Hippocampal formation (tissue), 2 donors: ENCODE measurements around the gene ELAVL2.

Experiments used
- DNase-seq, 2 donors: peaks; one replicate each; lab custom pipeline; 2025; lab: John Stamatoyannopoulos, UW

Gene ELAVL2

GRCh38 chr9:23769307-23769935, 56.6 kb downstream of the ELAVL2 start:
- DNase-seq = no peak

DNA sequence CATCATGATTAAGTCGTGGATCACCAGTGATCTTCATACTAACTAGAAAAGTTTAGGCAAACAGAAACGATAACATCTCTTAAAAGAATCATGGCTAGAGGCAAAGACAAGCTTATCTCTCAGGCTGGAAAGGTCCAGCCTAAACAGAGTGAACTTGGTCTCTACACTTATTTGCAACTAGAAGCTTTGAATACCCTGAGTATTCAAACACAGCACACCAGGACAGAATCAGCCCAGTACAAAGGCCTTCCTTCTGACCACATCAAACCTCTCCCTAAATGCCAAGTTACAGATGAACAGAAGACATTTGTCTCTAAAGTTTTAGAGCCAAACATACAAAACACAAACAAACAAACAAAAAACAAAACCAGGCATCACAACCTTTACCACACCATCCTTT, 57.2 kb downstream of the ELAVL2 start:
- no peak for DNase-seq

DNA sequence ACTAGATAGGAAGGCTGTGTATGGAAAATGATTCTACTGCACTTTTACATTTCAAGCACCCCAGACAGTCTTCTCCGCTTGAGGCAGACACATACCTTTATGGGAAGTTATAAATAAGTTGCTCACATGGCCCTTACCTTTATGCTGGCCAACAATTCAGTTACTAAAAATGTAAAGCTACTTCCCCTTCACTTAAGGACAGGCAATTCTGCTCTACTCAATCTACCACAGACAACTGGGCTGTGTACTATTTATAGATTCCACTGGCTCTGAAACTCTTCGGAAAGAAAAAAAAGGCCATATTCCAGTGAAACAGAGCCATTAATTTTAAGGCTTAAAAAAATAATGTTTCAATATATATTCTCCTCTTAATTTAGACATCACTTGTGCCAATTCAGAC, 59.4 kb downstream of the ELAVL2 start:
- no peak for DNase-seq

GRCh38 chr9:23765561-23765960, 60.5 kb downstream of the ELAVL2 start:
- no peak for DNase-seq

DNA sequence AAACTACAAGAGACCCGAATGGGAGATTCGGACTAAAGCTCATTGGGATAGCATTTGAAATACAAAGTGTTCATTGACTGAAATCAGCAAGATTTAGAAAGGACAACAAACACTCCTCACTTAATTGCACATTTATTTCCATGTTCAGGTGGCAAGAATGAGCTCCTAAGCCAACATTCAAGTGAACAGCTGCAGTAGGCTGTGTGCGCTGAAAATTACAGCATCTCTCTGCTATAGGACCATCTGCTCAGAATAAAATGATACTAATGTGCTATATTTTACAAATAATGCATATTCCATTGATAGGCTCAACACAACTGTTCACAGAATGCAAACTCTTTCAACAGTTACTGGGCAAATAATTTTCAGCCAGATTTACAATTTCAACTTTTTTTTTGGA, 61.8 kb downstream of the ELAVL2 start:
- DNase-seq = no peak

GRCh38 chr9:23754551-23754950, 71.5 kb downstream of the ELAVL2 start:
- DNase-seq = no peak

GRCh38 chr9:23752859-23753258, 73.2 kb downstream of the ELAVL2 start:
- no peak for DNase-seq

- no peak for DNase-seq
These were observed 74.4 kb downstream of the ELAVL2 start for GRCh38 chr9:23751633-23752032.

- DNase-seq = no peak
These were observed 75.2 kb downstream of the ELAVL2 start for GRCh38 chr9:23750808-23751207.

- no peak for DNase-seq
These were observed 78.7 kb downstream of the ELAVL2 start for GRCh38 chr9:23747088-23748075.

- no peak for DNase-seq
These were observed 79.7 kb downstream of the ELAVL2 start for GRCh38 chr9:23746317-23746716.

- DNase-seq = no peak
These were observed 83.0 kb downstream of the ELAVL2 start for GRCh38 chr9:23743036-23743435.

DNA sequence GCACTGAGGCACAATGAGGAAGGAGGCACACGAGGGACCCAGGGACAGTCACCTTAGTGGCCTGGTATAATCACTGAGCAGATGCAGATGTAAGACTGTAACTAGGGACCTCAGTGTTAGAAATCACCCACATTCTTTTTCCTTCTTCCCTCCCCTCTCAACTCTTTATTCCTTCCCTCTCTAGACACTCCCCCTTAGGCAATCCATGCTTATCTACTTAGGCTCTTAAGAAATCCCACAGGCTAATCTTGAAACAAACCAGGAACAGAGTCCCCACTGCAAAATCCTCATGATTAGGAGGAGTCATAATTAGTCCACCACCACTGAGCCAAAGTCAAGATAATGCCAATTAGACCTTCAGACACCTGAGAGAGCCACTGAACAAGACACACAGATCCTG, 84.7 kb downstream of the ELAVL2 start:
- DNase-seq = no peak

DNA sequence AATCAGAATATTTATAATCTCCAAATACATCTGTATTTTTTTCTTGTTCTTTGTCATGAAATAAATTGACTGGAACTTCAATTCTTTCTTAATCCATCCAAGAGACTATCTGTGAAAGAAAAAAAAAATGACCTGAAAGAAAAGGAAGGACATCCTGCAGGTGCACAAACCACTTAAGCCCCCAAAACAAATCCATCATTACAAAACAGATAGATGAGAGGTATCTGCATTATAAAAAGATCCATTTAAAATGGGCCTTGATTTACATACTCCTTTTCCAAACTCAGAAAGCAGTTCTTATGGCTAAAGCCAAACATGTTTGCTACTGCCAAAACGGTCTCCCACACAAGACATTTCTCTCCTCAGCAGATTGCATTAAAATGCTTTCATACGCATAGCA, 85.5 kb downstream of the ELAVL2 start:
- DNase-seq = no peak

DNA sequence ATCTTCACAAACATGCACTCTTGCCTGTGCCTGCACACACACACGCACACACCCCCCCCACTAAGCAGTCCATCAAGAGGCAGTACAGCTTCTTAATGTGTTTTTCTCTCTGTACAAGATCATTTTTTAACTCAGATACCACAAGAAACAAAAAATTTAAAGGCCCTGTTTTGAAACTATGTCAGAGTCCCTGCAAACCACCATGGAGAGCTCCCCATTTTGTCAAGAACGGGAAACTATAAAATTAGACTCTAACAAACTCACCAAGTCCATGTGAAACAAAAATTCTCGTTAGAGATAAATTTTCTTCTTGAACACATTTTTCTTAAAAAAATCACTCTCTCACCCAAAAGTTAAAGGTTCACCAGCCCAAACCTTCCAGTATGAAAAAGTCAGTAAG, 86.3 kb downstream of the ELAVL2 start:
- DNase-seq = no peak

GRCh38 chr9:23736293-23736692, 89.7 kb downstream of the ELAVL2 start:
- DNase-seq = no peak

GRCh38 chr9:23733495-23734078, 92.5 kb downstream of the ELAVL2 start:
- DNase-seq = no peak

DNA sequence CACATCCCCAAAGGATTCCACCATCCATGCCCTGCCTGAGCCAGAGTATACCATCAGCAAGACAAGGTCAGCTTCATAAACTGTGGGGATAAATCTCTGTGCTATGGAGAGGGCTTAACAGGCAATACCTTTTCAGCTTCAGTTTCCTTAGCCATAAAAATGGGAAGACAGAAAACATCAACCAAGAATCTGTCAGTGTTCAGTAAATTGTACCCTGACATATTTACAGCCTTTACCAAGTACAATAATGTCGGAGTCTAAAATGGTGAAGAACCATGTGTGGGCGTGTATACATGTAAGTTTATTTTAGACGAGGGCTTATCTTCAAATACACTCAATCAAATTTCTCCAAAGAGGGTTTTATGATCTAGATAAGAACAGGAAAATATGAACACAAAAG, 94.7 kb downstream of the ELAVL2 start:
- no peak for DNase-seq

GRCh38 chr9:23730364-23730763, 95.7 kb downstream of the ELAVL2 start:
- no peak for DNase-seq

- no peak for DNase-seq
These were observed 97.3 kb downstream of the ELAVL2 start for GRCh38 chr9:23728736-23729135.

- no peak for DNase-seq
These were observed 100.6 kb downstream of the ELAVL2 start for GRCh38 chr9:23725279-23725946.

DNA sequence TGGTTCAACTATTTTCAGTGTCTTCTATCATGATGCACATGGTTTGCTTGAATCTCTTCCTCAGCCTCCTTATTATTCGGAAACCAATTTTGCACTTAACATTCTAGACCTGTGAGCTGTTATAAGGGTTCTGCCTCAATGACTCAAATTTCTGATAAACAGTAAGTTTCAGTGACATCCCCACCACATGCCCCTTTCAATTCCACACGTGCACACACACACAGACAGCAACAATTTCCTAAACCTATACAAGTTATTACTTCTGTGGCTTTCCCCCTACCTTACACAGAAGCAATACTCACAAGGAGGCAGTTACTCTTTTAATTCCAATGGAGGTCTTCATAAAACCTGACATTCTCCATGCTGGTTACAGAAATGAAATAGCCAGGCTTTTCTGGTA, 102.4 kb downstream of the ELAVL2 start:
- no peak for DNase-seq
